Vagina (tissue), 2 donors: ENCODE measurements around the gene RNH1. TPM values are rescaled to one million over a fixed set of nuclear protein-coding genes. Genes with fewer than 3 reads are reported as not detected.
A peak's percentile ranks its signal among the peaks of the same experiment; 100 is the strongest.

ENCODE experiments used
- DNase-seq, 2 donors: peaks; one replicate each; pipeline ENCODE4 v3.0.0-alpha.2; 2017; ENCODE audit errors: extremely low spot score in 2 of 2
- H3K27ac ChIP-seq: fragments of 200-600 bp; sonication (generic); one replicate; pipeline ENCODE4 v1.5.1; 2019
- H3K27me3 ChIP-seq: fragments of 200-600 bp; sonication (generic); one replicate; pipeline ENCODE4 v1.5.1; 2019
- H3K36me3 ChIP-seq, 2 donors: fragments of 200-600 bp; sonication (generic); one replicate each; pipeline ENCODE4 v1.5.1; 2017 to 2019
- H3K4me1 ChIP-seq: fragments of 200-600 bp; sonication (generic); one replicate; pipeline ENCODE4 v1.5.1; 2019
- H3K4me3 ChIP-seq, 2 donors: fragments of 200-600 bp; sonication (generic); 1 replicate in 1 of 2; 2 replicates in 1 of 2; pipeline ENCODE4 v1.5.1; 2016 to 2019
- H3K9me3 ChIP-seq: fragments of 200-600 bp; sonication (generic); one replicate; pipeline ENCODE4 v1.5.1; 2019
- CTCF ChIP-seq, 3 experiments: fragments of 450-650 bp in 2 of 3; fragments of 200-600 bp in 1 of 3; sonication (generic) in 1 of 3; IDR thresholded peaks; one replicate each; pipeline ENCODE4 v1.5.1; 2017 to 2019; ENCODE audit warnings: antibody characterized with exemption in 3 of 3, mild to moderate bottlenecking in 2 of 3, moderate library complexity in 2 of 3
- POLR2A ChIP-seq, 2 donors: fragments of 450-650 bp; IDR thresholded peaks; one replicate each; pipeline ENCODE4 v1.6.1; 2017; ENCODE audit warnings: antibody characterized with exemption in 2 of 2, mild to moderate bottlenecking in 2 of 2, moderate library complexity in 2 of 2
- POLR2AphosphoS5 ChIP-seq, 2 donors: sonication (generic); formaldehyde crosslinking; IDR thresholded peaks; one replicate each; pipeline ENCODE4 v1.9.0; 2017; ENCODE audit warnings: antibody characterized with exemption in 2 of 2, mild to moderate bottlenecking in 2 of 2, low read depth in 1 of 2; ENCODE audit not compliant: insufficient read depth in 1 of 2
- intact Hi-C: fragments of 100-400 bp; cut with DNase I; formaldehyde crosslinking; loops from one replicate; pipeline ENCODE4 v1.15.1; 2023
- total RNA-seq: library from RNA; depleted of rRNA; stranded (reverse); fragments of >200 nt; gene quantifications from one replicate; pipeline ENCODE4 v1.2.3, GENCODE V29; 2016

The RNH1 gene
- total RNA-seq, 1 donor from 2014 or later: 252 TPM

GRCh38 chr11:504994-505344, 2.1 kb downstream of the RNH1 start:
- Histone ChIP-seq H3K27me3 (no peaks in the 10 kb centered on the region), H3K4me1 (peaks cover 53% of the 10 kb centered on the region), H3K4me3 (peak overlapping the region; percentile 50 to 54), H3K36me3 (peaks cover 0 to 28% of the 10 kb centered on the region in 2 donors), H3K27ac (peak overlapping the region; percentile 99), H3K9me3 (no peaks in the 10 kb centered on the region)
- TF ChIP-seq CTCF (IDR thresholded peaks at IDR 0.05): no peak
- no peak for TF ChIP-seq POLR2AphosphoS5 (IDR thresholded peaks at IDR 0.05; ENCODE audit: insufficient read depth in 1 of 2, low read depth in 1 of 2)
- TF ChIP-seq POLR2A (IDR thresholded peaks at IDR 0.05): no peak
- intact Hi-C loops: loop anchor here (5.0 kb wide), 1 partner anchor 53 kb away; the partner anchor contains the start of gene PTDSS2
- DNase-seq: no peak

- intact Hi-C loops: loop anchor here (5.0 kb wide), 1 partner anchor 52 kb away; the partner anchor contains the start of gene PTDSS2
- TF ChIP-seq POLR2AphosphoS5 (IDR thresholded peaks at IDR 0.05; ENCODE audit: insufficient read depth in 1 of 2, low read depth in 1 of 2) (peak; percentile 56 to 70), POLR2A (IDR thresholded peaks at IDR 0.05) (no peak)
- Histone ChIP-seq H3K27ac (peak overlapping the region; percentile 99), H3K36me3 (peaks cover 4 to 31% of the 10 kb centered on the region in 2 donors), H3K9me3 (no peaks in the 10 kb centered on the region), H3K4me1 (peaks cover 53% of the 10 kb centered on the region), H3K27me3 (no peaks in the 10 kb centered on the region), H3K4me3 (peak overlapping the region; percentile 50 to 54)
- no peak for DNase-seq
Observed at GRCh38 chr11:504053-504993, 2.7 kb downstream of the RNH1 start.

DNA sequence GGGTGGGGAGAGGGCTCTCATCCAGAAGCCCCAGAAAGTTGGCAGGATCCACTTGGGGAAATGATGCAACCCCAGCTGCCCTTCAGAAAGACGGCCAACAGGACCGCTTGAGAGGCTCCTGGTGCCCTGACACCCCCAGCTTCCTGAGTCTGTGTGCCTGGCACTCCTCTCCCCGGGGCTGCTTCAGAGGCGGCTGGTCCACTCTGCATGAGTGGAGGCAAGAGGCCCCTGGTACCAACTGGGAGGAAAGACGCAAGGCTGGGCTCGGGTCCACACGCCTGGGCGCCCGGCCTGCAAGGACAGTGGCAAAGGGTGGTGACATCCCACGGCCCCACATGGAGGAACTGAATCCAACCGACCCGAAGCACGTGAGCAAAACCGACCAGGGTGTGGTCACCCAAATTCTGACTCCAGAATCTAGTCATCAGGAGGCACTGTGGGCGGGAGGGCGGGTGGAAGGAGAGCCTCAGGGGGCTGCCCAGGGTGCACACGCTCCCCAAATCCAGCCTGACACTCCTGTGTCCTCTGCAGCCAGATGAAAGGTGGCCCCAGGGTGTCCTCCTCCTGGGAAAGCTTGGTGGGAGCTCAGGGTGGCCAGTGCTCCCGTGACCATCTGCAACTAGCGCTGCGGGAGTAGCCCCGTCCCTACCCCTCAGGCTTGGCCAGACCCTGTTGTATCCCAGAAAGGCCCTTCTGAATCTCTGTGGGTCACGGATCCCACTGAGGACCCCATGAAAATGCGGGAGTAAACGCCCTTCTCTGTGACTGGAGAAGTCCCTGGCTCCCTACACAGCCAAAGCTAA, 3.7 kb downstream of the RNH1 start:
- Histone ChIP-seq H3K27me3 (no peaks in the 10 kb centered on the region), H3K9me3 (no peaks in the 10 kb centered on the region), H3K4me3 (peak overlapping the region; percentile 50 to 54), H3K27ac (peak overlapping the region; percentile 99), H3K36me3 (peaks cover 4 to 41% of the 10 kb centered on the region in 2 donors), H3K4me1 (peaks cover 53% of the 10 kb centered on the region)
- intact Hi-C loops: loop anchor here (5.0 kb wide), 1 partner anchor 51 kb away; the partner anchor contains the start of gene PTDSS2
- no peak for DNase-seq
- TF ChIP-seq POLR2AphosphoS5 (IDR thresholded peaks at IDR 0.05; ENCODE audit: insufficient read depth in 1 of 2, low read depth in 1 of 2) (peak in 1 of 2 donors; percentile 51), POLR2A (IDR thresholded peaks at IDR 0.05) (no peak)

DNA sequence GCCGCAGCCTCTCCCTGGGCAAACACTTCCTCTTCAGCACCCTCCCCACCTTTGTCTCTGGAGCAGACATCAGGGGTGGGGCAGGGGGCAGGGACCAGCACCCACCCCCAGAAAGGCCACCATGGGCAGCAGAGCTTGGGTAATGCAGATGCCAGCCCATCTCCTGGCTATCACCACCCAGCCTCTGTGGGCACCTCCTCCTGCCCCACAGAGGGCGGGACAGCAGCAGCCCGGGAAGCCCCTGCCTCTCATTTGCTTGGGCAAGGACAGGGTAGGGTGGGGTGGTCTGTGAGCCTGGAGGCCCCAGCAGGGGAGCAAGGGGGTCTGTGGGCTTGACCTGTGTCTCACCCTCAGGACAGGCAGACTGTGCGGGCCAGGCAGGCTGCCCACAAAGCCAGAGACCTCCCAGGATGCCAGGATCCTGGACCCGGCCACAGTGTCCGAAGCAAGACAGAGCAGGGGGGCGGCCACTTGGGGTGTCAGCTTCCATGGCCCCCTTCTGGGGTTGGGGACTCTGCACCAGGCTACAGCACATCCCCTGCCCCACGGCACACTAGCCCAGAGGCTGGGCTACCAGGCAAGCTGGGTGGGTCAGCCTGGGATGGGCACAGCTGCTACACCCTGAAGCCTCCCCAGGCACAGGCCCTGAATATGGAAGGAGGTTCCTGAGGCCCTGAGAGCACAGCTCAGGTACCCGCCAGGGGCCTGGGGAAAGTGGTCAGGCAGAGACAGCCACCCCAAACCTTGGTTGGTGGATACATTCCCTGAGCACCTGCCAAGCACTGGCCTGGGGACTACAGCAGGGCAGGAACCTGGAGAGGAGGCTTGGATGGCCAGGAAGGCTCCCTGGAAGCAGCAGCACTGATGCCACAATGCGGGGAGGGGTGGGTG, 4.5 kb downstream of the RNH1 start:
- Histone ChIP-seq H3K36me3 (peaks cover 4 to 49% of the 10 kb centered on the region in 2 donors), H3K4me1 (peaks cover 45% of the 10 kb centered on the region), H3K27ac (peak overlapping the region; percentile 99), H3K4me3 (peak overlapping the region in 1 of 2 donors; percentile 50), H3K27me3 (no peaks in the 10 kb centered on the region), H3K9me3 (no peaks in the 10 kb centered on the region)
- TF ChIP-seq POLR2AphosphoS5 (IDR thresholded peaks at IDR 0.05; ENCODE audit: insufficient read depth in 1 of 2, low read depth in 1 of 2) (no peak), CTCF (IDR thresholded peaks at IDR 0.05) (no peak), POLR2A (IDR thresholded peaks at IDR 0.05) (no peak)
- DNase-seq: no peak
- intact Hi-C loops: loop anchor here (5.0 kb wide), 1 partner anchor 50 kb away; the partner anchor contains the start of gene PTDSS2

- H3K9me3 ChIP-seq: no peaks in the 10 kb centered on the region
- intact Hi-C loops: loop anchor here (5.0 kb wide), 1 partner anchor 49 kb away; the partner anchor contains the start of gene PTDSS2
- DNase-seq: no peak
- peaks cover 44% of the 10 kb centered on the region for H3K4me1 ChIP-seq
- no peaks in the 10 kb centered on the region for H3K27me3 ChIP-seq
- H3K27ac ChIP-seq: no peak overlapping the region
- TF ChIP-seq CTCF (IDR thresholded peaks at IDR 0.05) (no peak), POLR2AphosphoS5 (IDR thresholded peaks at IDR 0.05; ENCODE audit: insufficient read depth in 1 of 2, low read depth in 1 of 2) (no peak), POLR2A (IDR thresholded peaks at IDR 0.05) (no peak)
- peaks cover 4 to 57% of the 10 kb centered on the region in 2 donors for H3K36me3 ChIP-seq
- H3K4me3 ChIP-seq: no peak overlapping the region
Observed at GRCh38 chr11:501683-502287, 5.3 kb downstream of the RNH1 start.
